Measurements from ENCODE around the gene C4orf50. TPM values are rescaled to one million over a fixed set of nuclear protein-coding genes. Genes with fewer than 3 reads are reported as not detected.

C4orf50 gene
- total RNA-seq, 1 experiment from 2014 or later: not detected

DNA sequence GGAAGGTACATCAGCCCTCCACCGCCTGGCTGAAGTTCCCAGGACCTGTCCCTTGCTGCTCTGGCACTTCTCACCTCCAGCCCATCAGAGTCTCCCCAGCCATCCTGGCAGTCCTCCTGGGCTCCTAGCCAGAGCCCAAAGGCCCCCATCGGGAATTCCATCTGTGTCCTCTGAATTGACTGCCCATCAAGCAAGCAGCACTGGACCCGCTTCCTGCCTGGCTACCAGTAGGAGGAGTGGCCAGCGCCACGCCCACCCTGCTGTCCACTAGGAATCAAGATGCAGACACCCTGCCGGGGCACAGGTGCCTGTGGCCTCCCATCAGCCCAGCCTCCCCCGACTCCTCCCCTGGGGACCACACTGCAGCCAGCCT, 47.2 kb downstream of the C4orf50 start:
- no peak overlapping the region for H3K27ac ChIP-seq
- H3K4me1 ChIP-seq (replicated peaks; ENCODE audit: insufficient read depth): no peaks in the 10 kb centered on the region
- no TSS peak for BruUV-seq (replicated peaks)
- TF ChIP-seq, protein P1, sequence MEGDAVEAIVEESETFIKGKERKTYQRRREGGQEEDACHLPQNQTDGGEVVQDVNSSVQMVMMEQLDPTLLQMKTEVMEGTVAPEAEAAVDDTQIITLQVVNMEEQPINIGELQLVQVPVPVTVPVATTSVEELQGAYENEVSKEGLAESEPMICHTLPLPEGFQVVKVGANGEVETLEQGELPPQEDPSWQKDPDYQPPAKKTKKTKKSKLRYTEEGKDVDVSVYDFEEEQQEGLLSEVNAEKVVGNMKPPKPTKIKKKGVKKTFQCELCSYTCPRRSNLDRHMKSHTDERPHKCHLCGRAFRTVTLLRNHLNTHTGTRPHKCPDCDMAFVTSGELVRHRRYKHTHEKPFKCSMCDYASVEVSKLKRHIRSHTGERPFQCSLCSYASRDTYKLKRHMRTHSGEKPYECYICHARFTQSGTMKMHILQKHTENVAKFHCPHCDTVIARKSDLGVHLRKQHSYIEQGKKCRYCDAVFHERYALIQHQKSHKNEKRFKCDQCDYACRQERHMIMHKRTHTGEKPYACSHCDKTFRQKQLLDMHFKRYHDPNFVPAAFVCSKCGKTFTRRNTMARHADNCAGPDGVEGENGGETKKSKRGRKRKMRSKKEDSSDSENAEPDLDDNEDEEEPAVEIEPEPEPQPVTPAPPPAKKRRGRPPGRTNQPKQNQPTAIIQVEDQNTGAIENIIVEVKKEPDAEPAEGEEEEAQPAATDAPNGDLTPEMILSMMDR (conservative IDR thresholded peaks at IDR 0.05): no peak
- no peak for TF ChIP-seq EZH2 (IDR thresholded peaks at IDR 0.05; ENCODE audit: low read depth)
- no peak overlapping the region for H2AFZ ChIP-seq
- H3K36me3 ChIP-seq (ENCODE audit: low read depth): no peaks in the 10 kb centered on the region
- no peak overlapping the region for H3K4me3 ChIP-seq
- no peak for DNase-seq
- peaks cover 59% of the 10 kb centered on the region for H3K27me3 ChIP-seq (ENCODE audit: insufficient read depth, low read depth)
- H3K9me2 ChIP-seq (ENCODE audit: insufficient read depth): no peaks in the 10 kb centered on the region
- H3K79me2 ChIP-seq (ENCODE audit: low read depth): no peaks in the 10 kb centered on the region
- H3K4me2 ChIP-seq: no peak overlapping the region
- no peaks in the 10 kb centered on the region for H3K9me3 ChIP-seq (ENCODE audit: insufficient read depth, low read depth)
- H4K20me1 ChIP-seq (ENCODE audit: insufficient read depth): no peaks in the 10 kb centered on the region
- ChIA-PET POLR2A (ENCODE audit: unreplicated experiment) (no interaction called here), CTCF (no interaction called here)
- H3F3A ChIP-seq (ENCODE audit: insufficient read depth, low read depth): no peaks in the 10 kb centered on the region
- intact Hi-C loops (cut with micrococcal nuclease; ENCODE audit: unreplicated experiment): no loop called here

DNA sequence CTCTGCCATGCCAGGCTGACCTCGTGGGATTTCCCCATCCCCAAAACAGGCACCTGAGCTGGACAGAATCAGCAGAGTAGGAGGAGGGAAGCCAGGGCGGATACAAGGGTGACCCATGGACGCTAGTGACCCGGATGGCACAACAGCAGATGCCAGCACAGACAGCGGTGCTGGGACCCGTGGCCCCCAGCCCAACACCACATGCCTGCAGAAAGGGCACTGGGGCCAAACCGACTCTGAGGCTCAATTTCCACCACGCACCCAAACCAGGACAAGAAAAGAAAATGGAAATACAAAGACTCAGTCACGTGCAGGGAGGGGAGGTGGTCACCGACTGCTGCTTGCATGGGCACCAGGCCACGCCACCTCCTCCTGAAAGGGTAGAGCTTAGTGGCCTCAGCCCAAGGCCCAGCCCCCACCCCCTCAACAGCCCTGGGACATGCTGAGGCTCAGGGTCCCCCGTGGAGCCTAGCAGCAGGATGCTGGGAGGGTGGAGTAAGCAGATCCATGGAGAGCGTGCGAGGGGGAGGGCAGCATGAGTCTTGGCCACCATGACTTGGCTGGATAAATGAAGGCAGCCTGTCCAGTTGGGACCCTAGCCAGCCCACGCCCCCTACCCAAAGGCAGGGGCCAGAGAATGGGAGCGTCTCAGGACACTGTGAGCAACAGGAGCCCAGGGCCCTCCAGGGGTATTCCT, 47.7 kb downstream of the C4orf50 start:
- POLR2A ChIA-PET (ENCODE audit: unreplicated experiment): no interaction called here

DNA sequence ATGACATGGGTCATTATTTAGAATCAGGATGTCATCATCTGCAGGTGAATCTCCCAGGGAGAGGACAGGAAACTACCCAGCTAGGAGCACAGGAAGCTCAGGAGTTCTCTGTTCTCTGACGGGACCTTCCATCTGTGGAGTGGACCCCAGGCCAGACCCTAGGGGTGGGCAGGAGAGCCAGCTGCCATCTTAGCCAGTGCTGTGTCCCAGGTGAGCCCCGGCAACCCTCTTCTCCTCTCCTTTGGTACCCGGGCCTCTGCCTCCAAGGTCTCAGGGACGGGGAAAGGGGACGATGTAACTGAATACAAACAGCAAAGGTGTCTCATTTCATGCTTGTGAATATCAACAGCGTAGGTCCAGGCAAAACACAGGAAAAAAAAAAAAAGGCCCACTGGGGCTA, 48.5 kb downstream of the C4orf50 start:
- Histone ChIP-seq H3K4me2 (no peak overlapping the region), H3K27ac (no peak overlapping the region), H3K4me1 (replicated peaks; ENCODE audit: insufficient read depth) (no peaks in the 10 kb centered on the region), H3K36me3 (ENCODE audit: low read depth) (no peaks in the 10 kb centered on the region), H3K79me2 (ENCODE audit: low read depth) (no peaks in the 10 kb centered on the region), H3F3A (ENCODE audit: insufficient read depth, low read depth) (no peaks in the 10 kb centered on the region), H3K9me3 (ENCODE audit: insufficient read depth, low read depth) (no peaks in the 10 kb centered on the region), H4K20me1 (ENCODE audit: insufficient read depth) (no peaks in the 10 kb centered on the region), H2AFZ (no peak overlapping the region), H3K27me3 (ENCODE audit: insufficient read depth, low read depth) (peaks cover 66% of the 10 kb centered on the region), H3K9me2 (ENCODE audit: insufficient read depth) (no peaks in the 10 kb centered on the region), H3K4me3 (no peak overlapping the region)
- no peak for DNase-seq
- ChIA-PET POLR2A (ENCODE audit: unreplicated experiment) (no interaction called here), CTCF (no interaction called here)
- TF ChIP-seq, protein P1 (conservative IDR thresholded peaks at IDR 0.05): no peak
- TF ChIP-seq EZH2 (IDR thresholded peaks at IDR 0.05; ENCODE audit: low read depth): no peak
- intact Hi-C loops (cut with micrococcal nuclease; ENCODE audit: unreplicated experiment): no loop called here
- BruUV-seq (replicated peaks): no TSS peak

More for the DNA sequence above, 47.7 kb downstream of the C4orf50 start:
- Histone ChIP-seq H3K4me3 (no peak overlapping the region), H3K36me3 (ENCODE audit: low read depth) (no peaks in the 10 kb centered on the region), H3K9me2 (ENCODE audit: insufficient read depth) (no peaks in the 10 kb centered on the region), H3K4me1 (replicated peaks; ENCODE audit: insufficient read depth) (no peaks in the 10 kb centered on the region), H3F3A (ENCODE audit: insufficient read depth, low read depth) (no peaks in the 10 kb centered on the region), H2AFZ (no peak overlapping the region), H3K27me3 (ENCODE audit: insufficient read depth, low read depth) (peaks cover 62% of the 10 kb centered on the region), H3K4me2 (no peak overlapping the region), H4K20me1 (ENCODE audit: insufficient read depth) (no peaks in the 10 kb centered on the region), H3K27ac (no peak overlapping the region), H3K9me3 (ENCODE audit: insufficient read depth, low read depth) (no peaks in the 10 kb centered on the region), H3K79me2 (ENCODE audit: low read depth) (no peaks in the 10 kb centered on the region)
- no TSS peak for BruUV-seq (replicated peaks)
- CTCF ChIA-PET: no interaction called here
- DNase-seq: no peak
- intact Hi-C loops (cut with micrococcal nuclease; ENCODE audit: unreplicated experiment): no loop called here
- TF ChIP-seq, protein P1 (conservative IDR thresholded peaks at IDR 0.05): no peak
- no peak for TF ChIP-seq EZH2 (IDR thresholded peaks at IDR 0.05; ENCODE audit: low read depth)

Measured in PC-9 (cell line).